Prostate gland (tissue), 2 donors: ENCODE data around the gene POLR1E. TPM values are rescaled to one million over a fixed set of nuclear protein-coding genes. Genes with fewer than 3 reads are reported as not detected.

ENCODE experiments used
- DNase-seq: peaks from one replicate; pipeline ENCODE4 v3.0.0-alpha.2; 2019; ENCODE audit warnings: low spot score
- H3K27ac ChIP-seq, 2 donors: fragments of 200-600 bp; sonication (generic); 2 replicates each; pipeline ENCODE4 v1.5.1; 2017 to 2019
- H3K27me3 ChIP-seq: fragments of 200-600 bp; sonication (generic); replicated peaks from 2 replicates; pipeline ENCODE4 v1.5.1; 2019; ENCODE audit not compliant: insufficient read depth
- H3K36me3 ChIP-seq, 2 donors: fragments of 200-600 bp; sonication (generic); 1 replicate in 1 of 2; 2 replicates in 1 of 2; pipeline versions ENCODE4 v1.5.1 to v1.8.1; 2017 to 2019
- H3K4me1 ChIP-seq: fragments of 200-600 bp; sonication (generic); replicated peaks from 2 replicates; pipeline ENCODE4 v1.5.1; 2019
- H3K4me3 ChIP-seq, 2 donors: fragments of 200-600 bp; sonication (generic); 2 replicates each; pipeline ENCODE4 v1.5.1; 2017 to 2019
- H3K9me3 ChIP-seq: fragments of 200-600 bp; sonication (generic); 2 replicates; pipeline ENCODE4 v1.5.1; 2017
- POLR2A ChIP-seq: fragments of 450-650 bp; IDR thresholded peaks from one replicate; pipeline ENCODE4 v1.6.1; 2016; ENCODE audit warnings: antibody characterized with exemption, mild to moderate bottlenecking
- POLR2AphosphoS5 ChIP-seq: sonication (generic); formaldehyde crosslinking; IDR thresholded peaks from one replicate; pipeline ENCODE4 v1.6.1; 2017; ENCODE audit warnings: antibody characterized with exemption
- WGBS: methylation state at CpG from one replicate; pipeline ENCODE4 v1.1.5; 2018; 5-methylcytosine and 5-hydroxymethylcytosine counted together
- intact Hi-C: fragments of 100-400 bp; cut with DNase I; formaldehyde crosslinking; loops from one replicate; pipeline ENCODE4 v1.14.2; 2022
- total RNA-seq, 2 donors: library from RNA; depleted of rRNA; stranded (reverse); fragments of >200 nt; gene quantifications; one replicate each; pipeline ENCODE4 v1.1.0, GENCODE V29; 2016
- TF ChIP-seq, protein P1 (sequence below), 4 experiments: fragments of 200-600 bp in 2 of 4; fragments of 450-650 bp in 2 of 4; sonication (generic) in 2 of 4; IDR thresholded peaks; 1 replicate in 3 of 4; 2 replicates in 1 of 4; pipeline ENCODE4 v1.5.1; 2016 to 2019; ENCODE audit warnings: antibody characterized with exemption in 4 of 4, mild to moderate bottlenecking in 2 of 4, moderate library complexity in 2 of 4

Gene POLR1E
- total RNA-seq, 2 donors from 2014 or later: 20.7 to 21.0 TPM

- Histone ChIP-seq H3K36me3 (no peaks in the 10 kb centered on the region), H3K27me3 (no peaks in the 10 kb centered on the region), H3K4me1 (peaks cover 4% of the 10 kb centered on the region), H3K9me3 (no peaks in the 10 kb centered on the region), H3K27ac (no peak overlapping the region), H3K4me3 (no peak overlapping the region)
- DNase-seq: no peak
- intact Hi-C loops: no loop called here
- TF ChIP-seq, protein P1, sequence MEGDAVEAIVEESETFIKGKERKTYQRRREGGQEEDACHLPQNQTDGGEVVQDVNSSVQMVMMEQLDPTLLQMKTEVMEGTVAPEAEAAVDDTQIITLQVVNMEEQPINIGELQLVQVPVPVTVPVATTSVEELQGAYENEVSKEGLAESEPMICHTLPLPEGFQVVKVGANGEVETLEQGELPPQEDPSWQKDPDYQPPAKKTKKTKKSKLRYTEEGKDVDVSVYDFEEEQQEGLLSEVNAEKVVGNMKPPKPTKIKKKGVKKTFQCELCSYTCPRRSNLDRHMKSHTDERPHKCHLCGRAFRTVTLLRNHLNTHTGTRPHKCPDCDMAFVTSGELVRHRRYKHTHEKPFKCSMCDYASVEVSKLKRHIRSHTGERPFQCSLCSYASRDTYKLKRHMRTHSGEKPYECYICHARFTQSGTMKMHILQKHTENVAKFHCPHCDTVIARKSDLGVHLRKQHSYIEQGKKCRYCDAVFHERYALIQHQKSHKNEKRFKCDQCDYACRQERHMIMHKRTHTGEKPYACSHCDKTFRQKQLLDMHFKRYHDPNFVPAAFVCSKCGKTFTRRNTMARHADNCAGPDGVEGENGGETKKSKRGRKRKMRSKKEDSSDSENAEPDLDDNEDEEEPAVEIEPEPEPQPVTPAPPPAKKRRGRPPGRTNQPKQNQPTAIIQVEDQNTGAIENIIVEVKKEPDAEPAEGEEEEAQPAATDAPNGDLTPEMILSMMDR (IDR thresholded peaks at IDR 0.05): no peak
- TF ChIP-seq POLR2A (no peak), POLR2AphosphoS5 (no peak)
- 96% methylated on average over 8 of the region's 8 CpGs for WGBS
These were observed 55.7 kb downstream of the POLR1E start for GRCh38 chr9:37541465-37541864.

DNA sequence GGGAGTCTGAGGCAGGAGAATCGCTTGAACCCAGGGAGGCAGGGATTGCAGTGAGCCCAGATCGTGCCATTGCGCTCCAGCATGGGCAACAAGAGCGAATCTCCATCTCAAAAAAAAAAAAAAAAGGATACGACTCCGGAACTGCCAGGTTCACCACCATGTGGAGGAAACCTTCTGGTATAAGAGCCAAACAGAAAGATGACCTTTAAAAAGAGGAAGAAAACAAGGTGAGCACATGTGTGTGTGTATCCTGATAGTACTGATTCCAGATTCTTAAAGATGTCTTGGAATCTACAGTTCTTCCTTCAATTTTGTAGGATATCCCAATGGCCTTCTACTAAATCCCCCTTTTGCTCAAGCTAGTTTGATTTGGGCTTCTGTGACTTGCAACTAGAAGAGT lies 56.7 kb downstream of the POLR1E start:
- TF ChIP-seq POLR2AphosphoS5 (no peak), POLR2A (no peak)
- TF ChIP-seq, protein P1 (IDR thresholded peaks at IDR 0.05): no peak
- Histone ChIP-seq H3K27me3 (no peaks in the 10 kb centered on the region), H3K4me3 (no peak overlapping the region), H3K9me3 (no peaks in the 10 kb centered on the region), H3K27ac (no peak overlapping the region), H3K36me3 (no peaks in the 10 kb centered on the region), H3K4me1 (peaks cover 4% of the 10 kb centered on the region)
- WGBS: 97% methylated on average over 6 of the region's 6 CpGs
- intact Hi-C loops: no loop called here
- DNase-seq: no peak

GRCh38 chr9:37542895-37543294 lies 57.1 kb downstream of the POLR1E start:
- Histone ChIP-seq H3K4me3 (no peak overlapping the region), H3K4me1 (peaks cover 4% of the 10 kb centered on the region), H3K27me3 (no peaks in the 10 kb centered on the region), H3K9me3 (no peaks in the 10 kb centered on the region), H3K36me3 (no peaks in the 10 kb centered on the region), H3K27ac (no peak overlapping the region)
- TF ChIP-seq, protein P1 (IDR thresholded peaks at IDR 0.05): no peak
- TF ChIP-seq POLR2A (no peak), POLR2AphosphoS5 (no peak)
- 63% methylated on average over 1 of the region's 1 CpG for WGBS
- DNase-seq: no peak
- intact Hi-C loops: no loop called here

- no peaks in the 10 kb centered on the region for H3K9me3 ChIP-seq
- no peaks in the 10 kb centered on the region for H3K27me3 ChIP-seq
- DNase-seq: no peak
- no peak overlapping the region for H3K27ac ChIP-seq
- H3K36me3 ChIP-seq: no peaks in the 10 kb centered on the region
- H3K4me1 ChIP-seq: peaks cover 4% of the 10 kb centered on the region
- WGBS: 90% methylated on average over 1 of the region's 1 CpG
- TF ChIP-seq, protein P1 (IDR thresholded peaks at IDR 0.05): no peak
- no peak for TF ChIP-seq POLR2AphosphoS5
- TF ChIP-seq POLR2A: no peak
- intact Hi-C loops: no loop called here
- no peak overlapping the region for H3K4me3 ChIP-seq
These were observed 57.7 kb downstream of the POLR1E start for GRCh38 chr9:37543468-37543867.

GRCh38 chr9:37547328-37547878 lies 61.7 kb downstream of the POLR1E start:
- 94% methylated on average over 5 of the region's 5 CpGs for WGBS
- H3K9me3 ChIP-seq: no peaks in the 10 kb centered on the region
- H3K36me3 ChIP-seq: no peaks in the 10 kb centered on the region
- H3K4me1 ChIP-seq: no peaks in the 10 kb centered on the region
- intact Hi-C loops: no loop called here
- no peak overlapping the region for H3K4me3 ChIP-seq
- no peak for TF ChIP-seq POLR2A
- no peak for TF ChIP-seq POLR2AphosphoS5
- TF ChIP-seq, protein P1 (IDR thresholded peaks at IDR 0.05): no peak
- H3K27ac ChIP-seq: no peak overlapping the region
- no peak for DNase-seq
- no peaks in the 10 kb centered on the region for H3K27me3 ChIP-seq
